ENCODE data around the gene KPNA6. TPM values are rescaled to one million over a fixed set of nuclear protein-coding genes. Genes with fewer than 3 reads are reported as not detected.

KPNA6 gene
- total and polyA plus RNA-seq, 9 of the 15 experiments (the other 6 are each of a cell fraction or from before 2014, with no cell fraction given), result 20.1 to 54.6 (median 32.2) TPM

- TF ChIP-seq JUND (IDR thresholded peaks at IDR 0.05; ENCODE audit: borderline replicate concordance, low read depth, low read length) (no peak), JUND (tag; IDR thresholded peaks at IDR 0.05; ENCODE audit: borderline replicate concordance, low read depth, low read length) (no peak; the same call in 2 of the 3 replicates), NCOA2 (IDR thresholded peaks at IDR 0.05; ENCODE audit: partially characterized antibody in 2 of 2) (no peak), MECOM (CRISPR knock-in tag; IDR thresholded peaks at IDR 0.05) (no peak), ZNF263 (CRISPR knock-in tag; IDR thresholded peaks at IDR 0.05; ENCODE audit: borderline replicate concordance) (no peak), TCF7L2 (IDR thresholded peaks at IDR 0.05; ENCODE audit: low read depth, low read length) (no peak), TOE1 (IDR thresholded peaks at IDR 0.05; ENCODE audit: borderline replicate concordance) (no peak), TOE1 (CRISPR knock-in tag; IDR thresholded peaks at IDR 0.05; ENCODE audit: borderline replicate concordance, low read depth) (0 out of 2 replicates have a peak, but pooled peaks have one; percentile 35), ATF3 (IDR thresholded peaks at IDR 0.05) (no peak), ATF3 (CRISPR knock-in tag; conservative IDR thresholded peaks at IDR 0.05) (0 out of 2 replicates have a peak, but pooled peaks have one; percentile 18), HDAC1 (IDR thresholded peaks at IDR 0.05) (no peak), ZNF699 (CRISPR knock-in tag; IDR thresholded peaks at IDR 0.05; ENCODE audit: insufficient replicate concordance) (no peak), NR4A1 (CRISPR knock-in tag; IDR thresholded peaks at IDR 0.05) (no peak), NR4A1 (tag; IDR thresholded peaks at IDR 0.05) (no peak), DLX4 (CRISPR knock-in tag; IDR thresholded peaks at IDR 0.05) (no peak), GTF2F1 (IDR thresholded peaks at IDR 0.05; ENCODE audit: low read depth, low read length) (no peak), SP1 (CRISPR knock-in tag; IDR thresholded peaks at IDR 0.05) (peak; percentile 48; the same call in 1 of the 2 replicates), CLOCK (CRISPR knock-in tag; IDR thresholded peaks at IDR 0.05; ENCODE audit: borderline replicate concordance) (no peak), RB1 (IDR thresholded peaks at IDR 0.05; ENCODE audit: low read depth) (peak; percentile 70; the same call in 1 of the 2 replicates), RAD21 (CRISPR knock-in tag; conservative IDR thresholded peaks at IDR 0.05 in 1 of 2, IDR thresholded peaks at IDR 0.05 in 1 of 2) (peak; percentile 82 to 88), ZNF561 (CRISPR knock-in tag; conservative IDR thresholded peaks at IDR 0.05) (no peak), ESRRA (IDR thresholded peaks at IDR 0.05; ENCODE audit: borderline replicate concordance, low read depth) (peak; percentile 54; the same call in 1 of the 2 replicates)
Observed at GRCh38 chr1:32215629-32216480, 108.0 kb downstream of the KPNA6 start (continued).
